Measurements from ENCODE around the gene ZNF429.
A peak's percentile ranks its signal among the peaks of the same experiment; 100 is the strongest.

Gene ZNF429

GRCh38 chr19:21604351-21604926, 99.0 kb downstream of the ZNF429 start:
- no peaks in the 10 kb centered on the region for H3K4me1 ChIP-seq (ENCODE audit: control insufficient read depth, insufficient read depth, low read length, unreplicated experiment)
- no peaks in the 10 kb centered on the region for H3K79me2 ChIP-seq (ENCODE audit: control insufficient read depth, insufficient read depth, low read length, unreplicated experiment)
- no peaks in the 10 kb centered on the region for H3K27me3 ChIP-seq (ENCODE audit: insufficient read depth, low read length)
- H2AFZ ChIP-seq (ENCODE audit: low read length, unreplicated experiment) = peak overlapping the region; percentile 89
- no peak overlapping the region for H3K27ac ChIP-seq (ENCODE audit: low read depth, low read length)
- no peaks in the 10 kb centered on the region for H3K36me3 ChIP-seq (ENCODE audit: insufficient read depth, low read length)
- peak overlapping the region; percentile 83 for H3K4me3 ChIP-seq (ENCODE audit: low read depth, low read length)

All from ACC112 (cell line).